Measurements from ENCODE around the gene PDLIM1.
"Not testable (repeated sequence)": the region's sequence is repeated elsewhere in the genome, so short reads cannot be mapped to it uniquely, and the experiment has no call there.

The PDLIM1 gene

DNA sequence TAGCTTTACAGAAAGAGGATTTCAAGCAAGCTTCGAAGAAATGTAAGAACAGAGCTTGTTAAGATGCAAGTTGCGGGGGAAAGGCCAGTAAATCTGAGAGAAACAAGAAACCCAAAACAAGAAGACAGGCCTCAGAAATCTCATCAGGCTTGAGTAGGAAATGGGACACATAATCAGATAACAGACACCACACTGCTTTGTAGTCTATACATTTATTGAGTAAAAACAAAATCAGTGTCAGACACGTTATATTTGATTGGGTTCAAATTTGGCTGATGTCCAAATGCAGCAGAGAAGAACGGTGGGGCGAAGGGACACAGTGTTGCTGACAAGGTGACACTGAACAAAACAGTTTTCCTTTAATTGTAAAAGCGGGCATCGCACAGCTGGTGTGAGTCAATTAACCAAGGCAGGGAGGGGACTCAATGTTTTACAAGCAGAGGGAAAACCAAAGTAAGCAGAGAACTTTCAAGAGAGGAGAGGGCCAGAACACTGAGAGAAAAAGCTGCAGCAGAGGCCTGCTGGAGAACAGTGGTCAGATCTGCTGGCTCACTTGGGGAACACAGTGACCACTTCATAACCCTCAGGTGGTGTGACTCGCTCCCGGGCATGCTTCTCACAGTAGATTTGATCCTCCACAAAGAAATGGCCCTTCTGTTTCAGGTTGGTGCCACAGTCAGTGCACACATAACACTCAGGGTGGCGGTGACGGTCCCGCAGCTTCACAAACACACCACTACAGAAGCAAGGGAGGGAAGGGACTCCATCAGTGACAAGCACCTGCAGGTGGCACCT, 53.2 kb downstream of the PDLIM1 start:
- no peak for DNase-seq

DNA sequence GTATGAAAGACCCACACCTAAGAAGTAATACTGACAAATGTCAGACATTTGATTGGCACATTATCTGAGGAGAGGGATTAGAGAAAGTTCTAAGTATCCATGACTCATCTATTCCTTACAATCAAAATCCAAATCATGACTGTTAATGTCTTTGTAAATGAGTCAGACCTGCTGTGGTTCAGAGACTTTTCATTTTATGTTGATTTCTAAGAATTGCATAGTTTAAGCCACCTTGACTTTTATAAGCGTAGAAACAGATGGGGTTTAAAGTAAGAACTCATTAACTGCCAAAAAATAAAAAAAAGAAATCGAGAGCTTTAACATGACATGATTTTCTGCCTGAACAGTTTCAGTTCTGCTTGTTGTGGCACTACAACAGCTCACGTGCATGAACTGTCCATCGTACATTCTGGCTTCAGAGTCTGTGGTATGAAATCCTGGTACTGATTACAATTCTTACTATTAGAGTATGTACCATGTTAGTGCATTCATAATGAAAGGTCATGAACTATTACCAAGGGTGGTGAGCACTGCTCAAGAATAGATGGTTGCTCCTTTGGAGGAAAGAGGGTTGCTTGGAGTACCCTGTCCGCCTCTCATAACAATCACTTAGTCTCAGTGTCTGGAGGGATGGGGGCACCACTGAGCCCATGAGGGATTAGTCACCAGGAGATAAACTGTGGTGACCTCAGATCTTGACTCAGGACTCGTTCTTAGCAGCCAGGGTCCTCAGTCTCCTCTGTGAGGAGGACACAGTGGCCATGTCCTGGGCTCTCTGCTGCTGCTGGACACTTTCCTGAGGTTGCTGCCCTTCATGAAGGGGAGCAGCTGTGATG, 54.5 kb downstream of the PDLIM1 start:
- DNase-seq = no peak

DNA sequence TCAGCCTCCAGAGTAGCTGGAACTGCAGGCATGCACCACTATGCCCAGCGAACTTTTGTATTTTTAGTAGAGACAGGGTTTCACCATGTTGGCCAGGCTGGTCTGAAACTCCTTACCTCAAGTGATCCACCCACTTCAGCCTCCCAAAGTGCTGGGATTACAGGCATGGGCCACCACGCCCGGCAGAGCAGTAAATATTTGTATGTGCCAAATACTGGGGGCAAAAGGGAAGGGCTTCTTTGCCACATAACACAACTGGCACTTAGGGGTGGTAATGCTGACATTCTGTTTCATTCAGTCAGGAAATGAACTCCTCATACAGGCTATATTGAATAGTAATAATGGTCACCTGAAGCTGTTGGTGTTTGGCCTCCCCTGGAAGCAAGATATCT, 55.1 kb downstream of the PDLIM1 start:
- no peak for DNase-seq

DNA sequence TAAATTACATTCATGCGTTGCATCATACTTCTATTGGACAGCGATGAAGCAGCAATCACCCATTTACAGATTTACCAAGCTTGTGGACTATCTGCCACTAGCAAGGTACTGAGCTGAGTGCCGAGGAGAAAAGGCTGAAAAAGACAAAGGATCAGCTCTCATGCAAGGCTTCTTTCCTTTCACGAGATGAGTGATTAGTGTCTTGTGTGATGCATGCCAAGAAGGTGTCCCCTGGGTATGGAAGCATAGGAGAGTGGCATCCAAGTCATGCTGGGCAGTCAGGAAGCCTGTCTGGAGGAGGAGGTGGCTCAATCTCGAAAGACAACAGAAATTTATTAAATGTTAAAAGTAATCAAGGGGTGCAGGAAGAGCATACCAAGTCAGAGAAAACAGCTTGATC, 55.9 kb downstream of the PDLIM1 start:
- no peak for DNase-seq

DNA sequence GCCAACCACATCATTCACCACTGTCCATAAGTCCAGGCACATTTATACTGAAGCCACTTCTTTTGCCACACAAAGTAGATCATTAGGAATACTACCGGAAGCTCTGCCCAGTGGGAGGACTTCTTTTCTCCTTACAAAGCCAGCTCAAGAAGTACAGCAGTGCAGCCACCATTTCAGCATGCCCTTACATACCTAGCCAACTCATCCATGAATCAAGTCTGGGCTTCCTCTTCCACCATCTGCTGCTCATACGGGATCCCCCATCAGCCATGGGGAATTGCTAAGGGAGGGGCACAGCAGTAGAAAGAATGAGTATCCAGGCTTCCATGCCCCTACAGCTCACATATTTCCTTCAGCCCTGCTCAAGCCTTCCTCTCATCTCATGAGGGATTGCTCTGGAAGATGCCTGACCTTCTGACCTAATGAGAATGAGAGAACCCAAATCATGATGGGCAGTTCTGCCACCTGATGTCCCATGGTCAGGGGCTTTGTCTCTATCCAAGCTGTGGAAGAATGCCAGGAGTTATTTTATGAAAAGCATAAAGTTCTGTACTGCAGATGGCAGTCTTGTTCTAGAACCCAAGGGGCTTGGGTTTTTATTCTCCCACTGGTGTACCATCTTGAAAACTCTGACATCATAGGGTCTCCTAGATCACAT, 57.3 kb downstream of the PDLIM1 start:
- no peak for DNase-seq

DNA sequence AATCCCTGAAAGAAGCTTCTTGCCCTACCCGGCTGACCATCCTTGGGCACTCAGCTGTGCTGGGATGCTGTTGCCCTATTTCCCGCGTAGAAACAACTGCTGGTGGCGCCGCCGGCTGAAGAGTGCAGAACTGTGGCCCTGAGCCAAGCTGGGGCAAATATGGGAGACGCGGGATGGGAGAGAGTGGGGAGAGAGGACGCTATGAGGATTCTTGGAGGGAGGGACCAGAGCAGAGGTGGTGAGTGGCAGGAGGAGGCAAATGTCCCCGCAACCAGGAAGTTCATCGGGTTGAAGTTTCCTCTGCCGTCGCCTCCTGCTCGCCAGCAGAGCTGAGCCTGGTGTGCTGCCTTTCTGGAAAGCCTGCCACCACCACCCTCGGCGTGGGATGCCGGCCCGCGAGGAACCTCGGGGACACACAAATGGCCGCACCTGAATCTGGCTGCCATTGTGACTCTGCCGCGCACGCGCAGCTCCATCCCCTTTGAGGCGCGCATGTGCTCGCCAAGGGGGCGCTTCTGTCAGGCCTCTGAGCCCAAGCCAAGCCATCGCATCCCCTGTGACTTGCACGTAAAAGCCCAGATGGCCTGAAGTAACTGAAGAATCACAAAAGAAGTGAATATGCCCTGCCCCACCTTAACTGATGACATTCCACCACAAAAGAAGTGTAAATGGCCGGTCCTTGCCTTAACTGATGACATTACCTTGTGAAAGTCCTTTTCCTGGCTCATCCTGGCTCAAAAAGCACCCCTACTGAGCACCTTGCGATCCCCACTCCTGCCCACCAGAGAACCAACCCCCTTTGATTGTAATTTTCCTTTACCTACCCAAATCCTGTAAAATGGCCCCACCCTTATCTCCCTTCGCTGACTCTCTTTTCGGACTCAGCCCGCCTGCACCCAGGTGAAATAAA, 59.9 kb downstream of the PDLIM1 start:
- DNase-seq = not testable (repeated sequence)

DNA sequence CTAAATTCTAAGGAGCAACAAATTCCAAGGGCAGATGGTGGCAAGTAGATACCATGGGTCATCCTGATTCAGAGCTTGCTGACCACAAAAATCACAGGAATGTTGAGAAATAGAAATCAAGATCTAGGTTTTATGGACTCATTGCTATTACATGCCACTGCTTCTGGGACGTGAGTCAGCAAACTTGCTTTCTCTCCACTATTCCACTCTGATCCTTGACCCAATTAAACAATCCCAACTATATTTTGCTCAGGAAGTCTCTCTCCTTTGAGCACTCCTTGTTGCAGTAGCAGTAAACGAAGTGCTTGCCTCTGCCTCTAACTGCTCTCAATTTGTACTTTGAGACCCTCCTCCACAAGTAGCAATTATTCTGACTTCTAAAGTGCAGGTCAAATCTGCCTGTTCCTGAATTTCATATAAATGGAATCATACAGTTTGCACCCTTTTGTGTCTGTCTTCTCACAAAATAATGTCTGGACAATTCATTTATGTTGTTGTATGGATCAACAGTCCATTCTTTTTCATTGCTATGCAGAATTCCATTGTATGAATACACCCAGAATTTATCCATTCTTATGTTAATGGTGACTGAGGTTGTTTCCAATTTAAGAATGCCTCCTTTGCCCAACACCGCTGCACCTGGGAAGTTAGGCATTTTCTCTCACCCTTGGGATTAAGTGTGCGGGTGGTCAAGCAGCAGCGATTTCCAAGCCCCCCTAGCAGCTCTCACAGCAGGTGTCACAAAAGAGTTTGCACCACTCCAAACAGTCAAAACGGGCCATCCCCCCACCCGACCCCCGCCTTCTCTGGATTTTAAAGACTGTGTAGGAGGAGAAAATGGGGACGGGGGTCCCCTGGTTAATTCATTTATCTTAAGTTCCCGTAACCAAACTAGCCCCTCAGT, 60.8 kb downstream of the PDLIM1 start:
- no peak for DNase-seq

DNA sequence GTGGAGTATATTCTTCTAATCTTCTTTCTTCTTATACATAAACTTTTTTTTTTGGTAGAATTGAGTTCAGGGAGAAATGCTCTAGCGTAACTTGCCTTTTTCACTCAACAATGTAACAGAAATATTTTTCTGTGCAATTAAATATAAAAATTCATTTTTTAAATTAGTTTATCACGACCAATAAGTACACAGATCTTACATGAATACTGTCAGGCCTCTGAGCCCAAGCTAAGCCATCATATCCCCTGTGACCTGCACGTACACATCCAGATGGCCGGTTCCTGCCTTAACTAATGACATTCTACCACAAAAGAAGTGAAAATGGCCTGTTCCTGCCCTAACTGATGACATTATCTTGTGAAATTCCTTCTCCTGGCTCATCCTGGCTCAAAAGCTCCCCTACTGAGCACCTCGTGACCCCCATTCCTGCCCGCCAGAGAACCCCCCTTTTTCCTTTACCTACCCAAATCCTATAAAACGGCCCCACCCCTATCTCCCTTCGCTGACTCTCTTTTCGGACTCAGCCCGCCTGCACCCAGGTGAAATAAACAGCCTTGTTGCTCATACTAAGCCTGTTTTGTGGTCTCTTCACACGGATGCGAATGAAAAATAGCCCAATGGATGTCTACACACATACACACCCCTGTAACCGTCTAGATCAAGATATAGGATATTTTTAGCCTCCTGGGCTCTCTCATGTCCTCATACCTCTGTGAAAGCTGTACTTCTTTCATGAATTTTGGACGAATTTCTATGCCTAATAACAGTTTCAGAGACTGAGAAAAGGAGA, 61.7 kb downstream of the PDLIM1 start:
- DNase-seq = not testable (repeated sequence)

DNA sequence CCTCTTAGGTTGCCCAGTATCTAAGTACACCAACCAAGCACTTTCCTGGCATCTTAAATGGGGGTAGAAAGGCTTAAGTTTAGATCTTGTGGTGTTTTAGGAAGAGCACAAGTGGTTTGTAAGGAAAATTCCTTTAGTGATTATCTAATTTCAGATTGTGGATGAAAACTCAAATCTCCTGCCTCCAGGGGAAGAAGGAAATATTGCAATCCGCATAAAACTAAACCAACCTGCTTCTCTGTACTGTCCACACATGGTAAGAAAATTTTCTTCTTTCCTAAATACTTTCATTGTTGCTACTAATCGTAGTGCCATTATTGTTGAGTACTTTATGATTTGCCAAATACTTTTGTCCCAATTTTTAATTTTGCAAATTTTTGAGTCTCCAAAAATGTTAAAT, 65.7 kb downstream of the PDLIM1 start:
- DNase-seq = no peak

DNA sequence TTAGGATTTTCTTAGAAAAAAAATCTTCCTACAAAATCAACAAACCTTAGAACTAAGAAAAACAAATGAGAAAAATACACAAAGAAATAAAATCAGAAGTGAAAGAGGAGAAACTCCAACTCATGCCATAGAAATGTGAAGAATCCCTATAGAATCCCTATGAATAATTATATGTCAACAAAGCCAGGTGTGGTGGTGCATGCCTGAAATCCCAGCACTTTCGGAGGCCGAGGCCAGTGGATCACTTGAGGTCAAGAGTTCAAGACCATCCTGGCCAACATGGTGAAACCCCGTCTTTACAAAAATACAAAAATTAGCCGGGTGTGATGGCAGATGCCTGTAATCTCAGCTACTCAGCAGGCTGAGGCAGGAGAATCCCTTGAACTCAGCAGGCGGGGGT, 69.7 kb downstream of the PDLIM1 start:
- no peak for DNase-seq

DNA sequence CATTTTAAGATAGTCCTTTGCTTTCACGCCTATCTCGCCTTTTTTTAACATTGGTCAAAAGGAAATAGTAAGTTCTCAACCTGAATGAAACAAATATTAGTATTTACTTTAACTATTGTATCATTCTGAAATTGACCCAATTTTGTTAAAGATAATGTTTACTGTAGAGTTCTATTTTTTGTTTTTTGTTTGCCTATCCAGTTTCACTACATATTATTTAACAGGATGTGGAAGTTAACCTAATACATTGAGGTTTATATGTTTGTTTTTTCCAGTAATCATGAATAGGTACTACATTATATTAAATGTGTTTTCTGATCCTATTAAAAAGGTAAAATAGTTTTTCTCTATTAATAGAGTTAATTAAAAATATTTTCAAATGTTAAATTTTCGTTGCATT, 70.3 kb downstream of the PDLIM1 start:
- DNase-seq = no peak

DNA sequence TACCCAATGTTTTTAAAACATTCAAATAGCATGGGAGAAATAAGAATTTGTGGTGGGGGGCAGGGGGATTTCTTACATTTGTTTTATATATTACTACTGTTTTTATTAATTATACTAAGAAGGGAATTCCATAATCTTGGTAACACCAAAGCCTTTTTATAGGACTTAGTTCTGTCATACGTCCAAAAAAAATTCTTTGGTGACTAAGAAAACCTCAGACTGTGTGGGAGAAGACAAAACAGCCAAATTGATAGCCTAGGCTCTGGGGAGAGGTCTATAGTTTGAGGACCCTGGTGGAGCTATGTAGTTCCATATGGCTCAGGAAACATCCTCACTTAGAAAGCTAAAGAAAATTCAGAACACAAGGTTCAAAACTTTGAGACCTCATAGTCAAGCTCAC, 73.3 kb downstream of the PDLIM1 start:
- DNase-seq = no peak

DNA sequence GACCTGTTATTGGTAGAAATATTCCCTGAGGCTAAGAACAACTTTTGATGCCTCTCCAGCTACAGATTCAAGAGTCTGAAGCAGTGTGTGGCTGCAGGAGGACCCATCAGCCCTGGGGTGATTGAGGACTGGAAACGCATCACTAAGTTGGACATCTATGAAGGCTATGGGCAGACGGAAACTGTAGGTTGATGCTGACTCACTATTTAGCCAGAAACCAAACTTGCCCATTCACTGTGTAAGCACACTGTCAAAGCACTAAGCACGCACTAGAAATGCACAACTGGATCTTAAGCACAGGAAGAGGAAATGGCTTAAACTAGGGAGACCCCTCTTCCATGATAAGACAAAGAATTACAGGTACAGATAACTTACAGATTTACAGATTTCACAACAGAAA, 76.0 kb downstream of the PDLIM1 start:
- no peak for DNase-seq

DNA sequence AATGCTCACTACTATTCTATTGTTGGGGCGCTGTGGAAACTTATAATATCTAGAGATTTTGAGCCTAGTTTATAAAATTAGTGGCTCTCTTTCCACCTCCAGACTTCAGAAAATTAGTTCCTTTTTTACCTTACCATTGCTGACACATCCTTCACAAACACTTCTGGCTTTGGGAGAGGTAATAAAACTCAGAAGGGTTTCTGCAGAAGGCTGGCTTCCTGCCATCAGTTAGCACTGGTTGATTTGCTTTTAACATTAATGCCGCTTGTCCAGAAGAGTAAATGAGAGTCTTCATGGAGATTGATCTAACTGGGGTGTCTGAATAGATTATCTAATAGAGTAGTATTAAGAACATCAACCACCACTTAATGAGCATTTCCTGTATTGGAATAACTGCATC, 76.4 kb downstream of the PDLIM1 start:
- peak; percentile 40 for DNase-seq

DNA sequence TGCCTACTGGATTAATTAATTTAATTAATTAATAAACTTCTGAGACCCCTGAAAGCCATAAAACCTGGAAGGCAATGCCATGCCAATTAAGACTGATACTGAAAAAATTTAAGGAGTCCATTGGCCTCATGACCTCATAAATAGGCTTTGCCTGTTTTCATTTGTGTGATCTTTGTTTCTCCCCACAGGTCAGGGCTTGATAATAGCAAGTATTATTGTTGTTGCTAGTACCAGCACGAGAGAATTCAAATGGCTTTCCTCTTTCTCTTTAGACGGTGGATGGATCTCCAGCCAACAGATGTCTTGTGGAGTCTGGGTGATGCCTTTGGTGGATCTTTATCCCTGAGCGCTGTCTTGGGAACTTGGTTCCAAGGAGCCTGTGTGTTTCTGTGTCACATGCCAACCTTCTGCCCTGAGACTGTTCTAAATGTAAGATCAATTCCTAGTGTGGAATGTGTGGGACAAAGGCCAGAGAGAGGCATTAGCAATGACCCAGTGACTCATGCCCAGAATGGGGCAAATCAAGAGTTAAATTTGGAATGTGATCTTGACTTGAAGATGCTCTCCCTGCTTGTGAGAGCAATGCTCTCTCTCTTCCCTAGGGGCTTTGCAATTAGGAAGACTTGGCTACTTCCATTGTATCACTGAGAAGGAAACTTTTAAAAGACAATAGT, 79.1 kb downstream of the PDLIM1 start:
- no peak for DNase-seq

DNA sequence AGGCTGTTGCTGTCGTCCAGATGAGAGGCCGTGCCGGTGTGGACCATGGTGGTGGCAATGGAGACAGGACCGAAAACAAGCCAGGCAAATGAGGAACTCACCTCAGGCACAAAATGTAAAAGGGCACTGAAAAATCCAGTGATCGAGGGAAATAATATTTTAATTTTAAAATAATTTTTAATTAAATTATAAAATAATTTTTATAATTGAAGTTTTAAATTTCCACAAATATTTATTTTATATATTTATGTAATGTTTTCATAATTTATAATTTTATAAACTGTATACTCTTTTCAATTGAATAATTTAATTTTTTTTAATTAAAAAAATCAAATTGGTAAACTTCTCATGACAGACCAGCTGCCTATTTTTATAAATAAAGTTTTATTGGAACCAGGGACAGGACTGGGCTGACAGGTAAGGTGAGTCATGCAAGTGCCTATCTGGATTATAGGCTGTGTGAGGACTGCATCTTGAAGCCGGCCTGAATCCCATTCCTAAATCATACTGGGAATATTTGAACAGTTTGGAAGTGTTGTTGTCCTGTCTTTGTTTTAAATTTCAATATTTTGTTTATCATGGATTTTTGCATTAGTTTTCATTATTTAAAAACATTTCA, 81.2 kb downstream of the PDLIM1 start:
- no peak for DNase-seq

DNA sequence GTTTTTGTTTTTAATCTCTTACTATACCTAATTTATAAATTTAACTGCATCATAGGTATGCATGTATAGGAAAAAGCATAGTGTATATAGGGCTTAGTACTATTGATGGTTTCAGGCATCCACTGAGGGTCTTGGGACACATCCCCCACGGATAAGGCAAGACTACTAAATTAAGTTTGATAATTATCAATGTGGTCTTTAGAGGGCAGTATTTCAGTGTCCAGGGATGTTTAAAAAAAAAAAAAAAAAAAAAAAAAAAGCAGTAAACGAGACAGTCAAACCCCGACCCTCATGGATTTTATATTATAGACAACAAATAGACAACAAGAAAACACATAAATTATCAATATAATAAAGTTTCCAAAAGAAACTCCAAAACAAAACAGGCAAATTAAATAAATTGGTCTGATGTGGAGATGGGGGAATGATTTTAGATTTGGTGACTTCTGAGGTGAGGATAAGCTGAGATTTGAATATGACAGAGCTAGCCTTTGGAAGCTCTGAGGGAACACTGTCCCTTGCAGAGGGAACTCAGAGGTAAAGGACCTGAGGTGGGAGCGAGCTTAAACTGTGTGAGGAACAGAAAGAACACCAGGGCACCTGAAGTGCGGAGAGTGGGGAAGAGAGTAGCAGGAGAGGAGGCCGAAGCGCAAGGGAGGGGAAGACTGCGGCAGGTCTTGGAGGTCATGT, 82.0 kb downstream of the PDLIM1 start:
- DNase-seq = no peak

DNA sequence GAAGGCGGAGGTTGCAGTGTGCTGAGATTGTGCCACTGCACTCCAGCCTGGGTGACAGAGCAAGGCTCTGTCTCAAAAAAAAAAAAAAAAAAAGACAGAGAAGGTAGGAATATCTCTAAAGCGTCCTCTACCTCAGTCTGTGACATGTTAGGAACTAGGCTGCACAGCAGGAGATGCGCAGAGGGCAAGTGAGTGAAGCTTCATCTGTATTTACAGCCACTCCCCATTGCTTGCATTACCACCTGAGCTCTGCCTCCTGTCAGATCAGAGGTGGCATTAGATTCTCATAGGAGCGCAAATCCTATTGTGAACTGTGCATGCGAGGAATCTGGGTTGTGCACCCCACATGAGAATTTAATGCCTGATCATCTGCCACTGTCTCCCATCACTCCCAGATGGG, 87.9 kb downstream of the PDLIM1 start:
- not testable (repeated sequence) for DNase-seq

DNA sequence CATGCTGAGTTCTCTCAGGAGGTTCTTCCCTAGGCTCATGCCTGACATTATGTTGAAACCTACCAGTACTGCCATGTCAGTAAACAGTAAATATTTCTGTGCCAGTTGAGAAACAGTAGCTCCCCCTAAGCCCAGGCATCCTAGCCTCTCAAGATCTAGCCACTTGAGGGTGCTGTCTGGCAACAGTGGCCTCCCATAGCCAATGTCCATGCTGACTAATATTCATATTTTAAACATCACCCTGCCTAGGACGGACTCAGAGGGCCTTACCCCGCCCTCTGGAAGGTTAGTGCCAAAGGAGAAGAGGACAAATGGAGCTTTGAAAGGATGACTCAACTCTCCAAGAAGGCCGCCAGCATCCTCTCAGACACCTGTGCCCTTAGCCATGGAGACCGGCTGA, 89.1 kb downstream of the PDLIM1 start:
- DNase-seq = no peak

All from NCI-H1105 treated with DMSO at 0.1 percent for 48 hours (cell line).